ENCODE data around the gene HTD2.

HTD2 gene

DNA sequence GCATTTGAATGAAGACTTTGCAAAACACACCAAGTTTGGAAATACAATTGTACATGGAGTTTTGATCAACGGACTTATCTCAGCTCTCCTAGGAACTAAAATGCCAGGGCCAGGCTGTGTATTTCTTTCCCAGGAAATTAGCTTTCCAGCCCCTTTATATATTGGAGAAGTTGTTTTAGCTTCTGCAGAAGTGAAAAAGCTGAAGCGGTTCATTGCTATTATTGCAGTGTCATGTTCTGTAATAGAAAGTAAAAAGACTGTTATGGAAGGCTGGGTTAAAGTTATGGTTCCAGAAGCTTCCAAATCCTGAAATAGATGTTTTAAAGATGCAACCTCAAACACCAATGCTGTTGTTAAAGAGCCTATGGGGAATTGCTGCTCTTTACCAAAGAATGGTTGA is 11.5 kb downstream of the HTD2 start:
- H3K27me3 ChIP-seq (ENCODE audit: insufficient read depth, poor library complexity, severe bottlenecking): no peaks in the 10 kb centered on the region
- H3K4me3 ChIP-seq (ENCODE audit: severe bottlenecking): no peak overlapping the region
- TF ChIP-seq, protein P1, sequence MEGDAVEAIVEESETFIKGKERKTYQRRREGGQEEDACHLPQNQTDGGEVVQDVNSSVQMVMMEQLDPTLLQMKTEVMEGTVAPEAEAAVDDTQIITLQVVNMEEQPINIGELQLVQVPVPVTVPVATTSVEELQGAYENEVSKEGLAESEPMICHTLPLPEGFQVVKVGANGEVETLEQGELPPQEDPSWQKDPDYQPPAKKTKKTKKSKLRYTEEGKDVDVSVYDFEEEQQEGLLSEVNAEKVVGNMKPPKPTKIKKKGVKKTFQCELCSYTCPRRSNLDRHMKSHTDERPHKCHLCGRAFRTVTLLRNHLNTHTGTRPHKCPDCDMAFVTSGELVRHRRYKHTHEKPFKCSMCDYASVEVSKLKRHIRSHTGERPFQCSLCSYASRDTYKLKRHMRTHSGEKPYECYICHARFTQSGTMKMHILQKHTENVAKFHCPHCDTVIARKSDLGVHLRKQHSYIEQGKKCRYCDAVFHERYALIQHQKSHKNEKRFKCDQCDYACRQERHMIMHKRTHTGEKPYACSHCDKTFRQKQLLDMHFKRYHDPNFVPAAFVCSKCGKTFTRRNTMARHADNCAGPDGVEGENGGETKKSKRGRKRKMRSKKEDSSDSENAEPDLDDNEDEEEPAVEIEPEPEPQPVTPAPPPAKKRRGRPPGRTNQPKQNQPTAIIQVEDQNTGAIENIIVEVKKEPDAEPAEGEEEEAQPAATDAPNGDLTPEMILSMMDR (IDR thresholded peaks at IDR 0.05; ENCODE audit: poor library complexity, severe bottlenecking): no peak
- ATAC-seq (ENCODE audit: low read depth) (no peak), DNase-seq (ENCODE audit: low spot score) (no peak)
- no peaks in the 10 kb centered on the region for H3K4me1 ChIP-seq (ENCODE audit: insufficient read depth, poor library complexity, severe bottlenecking)
- H3K9me3 ChIP-seq (ENCODE audit: severe bottlenecking): no peaks in the 10 kb centered on the region
- H3K27ac ChIP-seq (ENCODE audit: poor library complexity, severe bottlenecking): no peak overlapping the region
- peaks cover 78% of the 10 kb centered on the region for H3K36me3 ChIP-seq (ENCODE audit: low read depth)

DNA sequence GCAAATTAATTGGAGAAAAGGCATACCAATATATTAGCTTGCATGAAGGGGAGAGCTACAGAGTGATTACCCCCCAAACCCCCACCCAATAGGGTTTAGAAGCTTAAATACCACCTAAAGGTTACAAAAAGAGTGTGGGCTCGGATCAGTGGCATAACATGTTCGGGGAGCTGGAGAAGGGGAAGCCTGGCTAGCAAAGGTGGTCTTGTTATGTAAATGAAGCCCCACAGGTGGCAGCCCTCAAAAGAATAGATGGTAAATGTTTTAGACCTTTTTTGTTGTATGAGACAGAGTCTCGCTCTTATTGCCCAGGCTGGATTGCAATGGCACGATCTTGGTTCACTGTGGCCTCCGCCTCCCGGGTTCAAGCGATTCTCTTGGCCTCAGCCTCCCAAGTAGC is 15.5 kb downstream of the HTD2 start:
- H3K4me3 ChIP-seq (ENCODE audit: severe bottlenecking): no peak overlapping the region

DNA sequence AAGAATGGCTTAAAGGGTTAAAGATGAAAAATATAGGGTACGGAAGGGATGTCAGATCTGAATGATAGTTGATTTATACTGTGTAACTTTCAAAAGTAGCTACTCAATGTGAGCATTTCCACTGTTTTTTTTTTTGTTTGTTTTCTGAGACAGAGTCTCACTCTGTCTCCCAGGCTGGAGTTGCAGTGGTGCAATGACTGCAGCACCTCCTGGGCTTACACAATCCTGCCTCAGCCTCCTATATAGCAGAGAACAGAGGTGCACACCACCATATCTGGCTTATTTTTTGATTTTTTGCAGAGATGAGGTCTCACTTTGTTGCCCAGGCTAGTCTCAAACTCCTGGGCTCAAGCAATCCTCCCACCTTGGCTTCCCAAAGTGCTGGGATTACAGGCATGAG is 16.5 kb downstream of the HTD2 start:
- peaks cover 5% of the 10 kb centered on the region for H3K4me1 ChIP-seq (ENCODE audit: insufficient read depth, poor library complexity, severe bottlenecking)
- H3K36me3 ChIP-seq (ENCODE audit: low read depth): peaks cover 29% of the 10 kb centered on the region
- TF ChIP-seq, protein P1 (IDR thresholded peaks at IDR 0.05; ENCODE audit: poor library complexity, severe bottlenecking): no peak
- no peak overlapping the region for H3K4me3 ChIP-seq (ENCODE audit: severe bottlenecking)
- no peaks in the 10 kb centered on the region for H3K9me3 ChIP-seq (ENCODE audit: severe bottlenecking)
- H3K27me3 ChIP-seq (ENCODE audit: insufficient read depth, poor library complexity, severe bottlenecking): no peaks in the 10 kb centered on the region
- no peak overlapping the region for H3K27ac ChIP-seq (ENCODE audit: poor library complexity, severe bottlenecking)
- ATAC-seq (ENCODE audit: low read depth) (no peak), DNase-seq (ENCODE audit: low spot score) (no peak)

More for the DNA sequence above, 15.5 kb downstream of the HTD2 start:
- Histone ChIP-seq H3K36me3 (ENCODE audit: low read depth) (peaks cover 39% of the 10 kb centered on the region), H3K27ac (ENCODE audit: poor library complexity, severe bottlenecking) (no peak overlapping the region), H3K4me1 (ENCODE audit: insufficient read depth, poor library complexity, severe bottlenecking) (peaks cover 5% of the 10 kb centered on the region), H3K27me3 (ENCODE audit: insufficient read depth, poor library complexity, severe bottlenecking) (no peaks in the 10 kb centered on the region), H3K9me3 (ENCODE audit: severe bottlenecking) (no peaks in the 10 kb centered on the region)
- TF ChIP-seq, protein P1 (IDR thresholded peaks at IDR 0.05; ENCODE audit: poor library complexity, severe bottlenecking): no peak
- DNase-seq (ENCODE audit: low spot score): no peak
- ATAC-seq (ENCODE audit: low read depth): no peak

DNA sequence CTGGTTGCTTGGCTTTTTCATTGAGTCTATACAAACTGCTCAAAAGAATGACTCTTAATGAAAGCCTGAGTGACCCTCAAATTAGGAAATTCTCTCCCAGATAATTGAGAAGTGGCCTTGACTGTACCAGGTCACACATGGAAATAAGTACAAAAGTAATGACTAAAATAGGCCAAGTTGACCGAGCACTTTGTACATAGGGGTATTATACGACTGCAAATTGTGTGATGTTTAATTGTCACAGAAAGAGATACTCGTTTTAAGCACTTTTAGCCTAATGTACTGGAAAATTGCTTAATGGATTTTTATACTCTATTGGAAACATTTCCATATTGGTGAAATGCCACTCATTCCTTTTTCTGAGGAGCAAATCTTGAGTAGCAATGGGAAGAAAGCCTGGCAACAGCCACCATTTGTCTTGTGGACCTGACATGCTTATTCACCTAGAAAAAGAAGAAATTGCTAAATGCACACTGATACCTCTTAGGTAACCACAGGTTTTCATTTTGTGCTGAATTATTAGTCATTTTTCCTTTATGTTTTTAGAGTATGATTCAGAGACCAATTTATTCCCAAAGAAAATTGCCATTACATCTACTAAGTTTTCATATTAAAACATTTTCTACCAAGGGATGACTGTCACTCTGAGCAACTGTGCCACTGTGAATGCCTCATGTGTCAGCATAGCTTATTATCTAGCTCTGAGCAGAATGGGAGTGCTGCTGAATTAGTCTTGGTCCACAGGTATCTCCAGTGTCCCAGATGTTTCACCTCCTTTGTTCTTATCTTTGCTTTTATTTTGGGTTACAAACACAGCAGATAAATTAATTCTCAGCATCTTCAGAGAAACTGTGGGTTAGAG is 17.4 kb downstream of the HTD2 start:
- TF ChIP-seq, protein P1 (IDR thresholded peaks at IDR 0.05; ENCODE audit: poor library complexity, severe bottlenecking): no peak
- ATAC-seq (ENCODE audit: low read depth) (no peak), DNase-seq (ENCODE audit: low spot score) (no peak)
- Histone ChIP-seq H3K4me1 (ENCODE audit: insufficient read depth, poor library complexity, severe bottlenecking) (peaks cover 5% of the 10 kb centered on the region), H3K9me3 (ENCODE audit: severe bottlenecking) (no peaks in the 10 kb centered on the region), H3K27me3 (ENCODE audit: insufficient read depth, poor library complexity, severe bottlenecking) (no peaks in the 10 kb centered on the region), H3K27ac (ENCODE audit: poor library complexity, severe bottlenecking) (no peak overlapping the region), H3K4me3 (ENCODE audit: severe bottlenecking) (no peak overlapping the region), H3K36me3 (ENCODE audit: low read depth) (peaks cover 21% of the 10 kb centered on the region; the same call in 1 of the 2 replicates)
